Epithelial cell of prostate (primary cell): ENCODE measurements around the gene SPRED3.

Experiments
- DNase-seq: peaks from one replicate; pipeline ENCODE4 v3.0.0-alpha.2; 2011; ENCODE audit warnings: low read depth, low spot score
- H3K27ac ChIP-seq: fragments of 450-650 bp; 2 replicates; pipeline ENCODE4 v1.5.1; 2017; ENCODE audit warnings: mild to moderate bottlenecking

The SPRED3 gene

GRCh38 chr19:38440592-38440991 lies 52.1 kb downstream of the SPRED3 start:
- H3K27ac ChIP-seq, result no peak overlapping the region
- no peak for DNase-seq

DNA sequence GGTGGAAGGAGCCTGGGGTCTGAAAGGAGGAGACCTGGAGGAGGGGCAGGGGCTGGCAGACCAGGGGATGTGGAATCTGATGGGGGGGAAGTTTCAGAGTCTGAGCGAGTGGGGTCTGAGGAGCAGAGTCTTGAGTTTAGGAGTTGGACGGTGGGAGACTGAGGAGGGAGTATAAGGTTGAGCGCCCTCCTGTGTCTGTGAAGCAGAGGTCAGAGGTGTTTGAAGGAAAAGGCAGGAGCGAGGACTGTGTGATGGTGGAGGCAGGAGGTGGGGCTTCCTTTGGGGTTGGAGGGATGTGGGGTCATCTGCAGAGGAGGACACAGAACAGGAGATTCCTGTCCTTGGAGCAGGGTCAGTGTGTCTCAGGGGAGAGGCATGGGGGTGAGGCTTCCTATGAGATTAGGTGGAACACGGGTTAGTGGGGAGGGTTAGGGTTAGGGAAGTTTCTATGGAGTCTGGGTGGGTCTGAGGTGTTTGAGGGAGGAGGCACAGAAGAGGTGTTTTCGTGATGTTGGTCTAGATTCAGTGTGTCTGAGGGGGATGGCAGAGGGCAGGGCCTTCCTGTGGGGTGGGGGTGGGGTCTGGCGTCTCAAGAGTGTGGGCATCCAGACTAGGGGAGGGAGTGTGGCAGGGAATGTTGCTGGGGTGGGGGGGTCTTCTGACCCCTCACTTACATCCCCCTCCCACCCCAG lies 53.3 kb downstream of the SPRED3 start:
- no peak overlapping the region for H3K27ac ChIP-seq
- DNase-seq, result no peak

GRCh38 chr19:38442736-38443135 lies 54.2 kb downstream of the SPRED3 start:
- DNase-seq, result no peak
- no peak overlapping the region for H3K27ac ChIP-seq

- H3K27ac ChIP-seq, result no peak overlapping the region
- no peak for DNase-seq
Observed at GRCh38 chr19:38443458-38443999, 55.0 kb downstream of the SPRED3 start.

DNA sequence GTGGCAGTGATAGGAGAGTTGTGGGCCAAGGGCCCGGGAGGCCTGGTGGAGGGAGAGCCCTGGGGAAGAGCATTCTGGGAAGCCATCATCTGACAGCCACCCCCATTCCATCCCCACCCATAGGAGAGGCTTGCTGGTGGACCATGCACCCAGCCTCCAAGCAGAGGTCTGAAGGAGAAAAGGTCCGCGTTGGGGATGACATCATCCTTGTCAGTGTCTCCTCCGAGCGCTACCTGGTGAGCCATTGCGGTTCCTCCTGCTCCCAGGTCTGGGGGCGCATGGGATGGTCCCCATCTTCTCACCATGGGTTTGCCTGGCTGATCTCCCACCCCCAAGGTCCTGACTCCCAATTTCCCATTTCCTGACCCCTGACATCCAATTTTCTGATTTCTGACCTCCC lies 55.5 kb downstream of the SPRED3 start:
- no peak for DNase-seq
- no peak overlapping the region for H3K27ac ChIP-seq

DNA sequence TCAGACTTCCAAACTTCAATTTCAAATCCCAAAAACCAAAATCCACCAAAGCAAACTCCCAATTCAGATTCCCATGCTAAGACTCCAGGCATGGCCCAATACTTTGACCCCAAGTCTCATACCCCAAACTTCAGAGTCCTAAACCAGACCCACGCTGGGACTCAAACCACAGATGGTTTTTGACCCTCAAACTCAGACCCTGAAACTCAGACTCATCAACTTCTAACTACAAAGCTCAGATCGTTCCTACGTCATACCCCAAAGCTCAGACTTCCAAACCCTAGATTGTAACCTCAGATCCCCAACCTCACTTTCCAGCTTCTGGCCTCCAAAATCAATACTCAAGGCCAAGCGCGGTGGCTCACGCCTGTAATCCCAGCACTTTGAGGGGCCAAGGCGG lies 56.9 kb downstream of the SPRED3 start:
- DNase-seq, result no peak
- no peak overlapping the region for H3K27ac ChIP-seq

- no peak for DNase-seq
- no peak overlapping the region for H3K27ac ChIP-seq
Observed at GRCh38 chr19:38448225-38448624, 59.7 kb downstream of the SPRED3 start.
